Calu3 (cell line): Measurements from ENCODE around the gene KCNAB1. TPM values are rescaled to one million over a fixed set of nuclear protein-coding genes. Genes with fewer than 3 reads are reported as not detected.

Source experiments
- BruUV-seq: library from RNA; stranded (reverse); fragments of 400-500 nt; replicated peaks from 2 replicates; lab custom pipeline; 2021; lab: Mats Ljungman, UMichigan
- CTCF ChIA-PET: fragments of 300-600 bp; sonication (Branson Sonifier 250); formaldehyde crosslinking; loops from one replicate; lab custom pipeline; 2022; ENCODE audit warnings: antibody characterized with exemption; lab: Charles Lee
- DNase-seq: peaks from one replicate; pipeline ENCODE4 v3.0.0; 2022
- H3K27ac Mint-ChIP-seq: one replicate; pipeline ENCODE4 v1.8.0; 2022; ENCODE audit warnings: mixed read lengths; ENCODE audit not compliant: unreplicated experiment
- H3K27me3 Mint-ChIP-seq: one replicate; pipeline ENCODE4 v1.8.0; 2022; ENCODE audit warnings: mixed read lengths; ENCODE audit not compliant: unreplicated experiment
- H3K36me3 Mint-ChIP-seq: one replicate; pipeline ENCODE4 v1.8.0; 2022; ENCODE audit warnings: mild to moderate bottlenecking, moderate library complexity, mixed read lengths; ENCODE audit not compliant: insufficient read depth, unreplicated experiment
- H3K4me1 Mint-ChIP-seq: one replicate; pipeline ENCODE4 v1.8.0; 2022; ENCODE audit warnings: mild to moderate bottlenecking, low read depth, mixed read lengths; ENCODE audit not compliant: unreplicated experiment
- H3K4me3 Mint-ChIP-seq: one replicate; pipeline ENCODE4 v1.8.0; 2022; ENCODE audit warnings: mild to moderate bottlenecking, low read depth, moderate library complexity, mixed read lengths; ENCODE audit not compliant: unreplicated experiment
- H3K9me3 Mint-ChIP-seq: one replicate; pipeline ENCODE4 v1.8.0; 2022; ENCODE audit warnings: low read depth, mixed read lengths; ENCODE audit not compliant: unreplicated experiment
- CTCF ChIP-seq: fragments of 200-600 bp; IDR thresholded peaks from one replicate; pipeline ENCODE4 v1.8.0; 2022; ENCODE audit warnings: antibody characterized with exemption; ENCODE audit not compliant: unreplicated experiment
- intact Hi-C: fragments of 100-400 bp; cut with micrococcal nuclease; formaldehyde crosslinking; loops from one replicate; pipeline ENCODE4 v1.10.0; 2022; ENCODE audit not compliant: unreplicated experiment
- total RNA-seq: library from RNA; stranded (reverse); gene quantifications from 2 replicates; pipeline ENCODE4 v1.2.3, GENCODE V29; 2022

Gene KCNAB1
- total RNA-seq, 1 experiment from 2014 or later = 1.6 TPM

DNA sequence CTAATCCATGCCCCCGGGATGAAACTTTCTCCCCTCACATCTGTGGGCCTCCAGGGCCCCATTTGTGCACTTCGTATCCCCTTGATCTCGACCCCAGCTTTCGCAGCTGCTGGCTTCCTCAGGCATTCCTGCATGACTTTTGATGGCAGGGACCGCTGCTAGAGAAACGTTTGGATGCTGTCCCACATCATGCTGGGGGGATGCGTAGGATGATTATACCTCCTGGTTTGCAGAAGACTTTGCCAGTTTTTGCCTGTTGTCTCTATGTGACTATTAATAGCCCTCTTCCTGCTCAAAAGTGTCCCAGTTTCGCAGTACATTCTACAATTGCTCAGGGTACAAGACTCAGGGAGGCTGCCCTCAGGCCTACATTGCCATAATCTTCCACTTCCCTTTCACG, 10.4 kb upstream of the KCNAB1 start:
- Mint-ChIP-seq H3K4me1 (no peaks in the 10 kb centered on the region), H3K4me3 (no peak overlapping the region), H3K27me3 (peaks cover 38% of the 10 kb centered on the region), H3K9me3 (no peaks in the 10 kb centered on the region), H3K36me3 (no peaks in the 10 kb centered on the region), H3K27ac (no peak overlapping the region)
- no peak for DNase-seq
- CTCF ChIA-PET = no interaction called here
- intact Hi-C loops = no loop called here
- BruUV-seq = no TSS peak
- TF ChIP-seq CTCF = no peak

- DNase-seq = no peak
- no peak for TF ChIP-seq CTCF
- no peak overlapping the region for H3K27ac Mint-ChIP-seq
- H3K27me3 Mint-ChIP-seq = peaks cover 47% of the 10 kb centered on the region
- no peak overlapping the region for H3K4me3 Mint-ChIP-seq
- CTCF ChIA-PET = interaction anchor here (1.1 kb wide), 1 partner anchor 321 kb away, joined by 3 read pairs; the partner anchor contains the start of gene C3orf33
- no TSS peak for BruUV-seq
- no peaks in the 10 kb centered on the region for H3K36me3 Mint-ChIP-seq
- intact Hi-C loops = no loop called here
- H3K9me3 Mint-ChIP-seq = no peaks in the 10 kb centered on the region
- H3K4me1 Mint-ChIP-seq = no peaks in the 10 kb centered on the region
Observed at GRCh38 chr3:156126467-156126866, 6.1 kb downstream of the KCNAB1 start.

DNA sequence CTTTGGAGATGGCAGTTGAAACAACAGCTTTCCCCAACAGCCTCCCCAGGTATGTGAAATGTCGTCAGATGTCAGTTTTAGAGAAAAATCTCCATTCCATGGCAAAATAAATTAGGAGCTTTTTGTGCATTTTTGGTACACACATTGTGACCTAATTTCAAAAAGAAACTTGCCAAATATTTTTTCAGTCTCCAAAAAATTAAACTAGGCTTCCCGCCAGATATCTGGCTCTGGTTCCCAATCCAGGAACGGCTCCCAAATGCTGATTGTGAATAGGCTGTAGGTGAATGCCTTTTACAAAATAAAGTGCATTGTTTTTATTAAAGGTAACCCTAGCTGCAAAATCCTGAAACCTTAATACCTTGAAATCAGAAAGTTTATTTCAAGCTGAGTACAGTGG, 10.9 kb downstream of the KCNAB1 start:
- DNase-seq = no peak
- Mint-ChIP-seq H3K4me3 (no peak overlapping the region), H3K27ac (no peak overlapping the region), H3K27me3 (peaks cover 52% of the 10 kb centered on the region), H3K9me3 (no peaks in the 10 kb centered on the region), H3K4me1 (no peaks in the 10 kb centered on the region), H3K36me3 (no peaks in the 10 kb centered on the region)
- no peak for TF ChIP-seq CTCF
- intact Hi-C loops = no loop called here
- CTCF ChIA-PET = interaction anchor here (1.5 kb wide), 1 partner anchor 12 kb away, joined by 4 read pairs; no protein-coding TSS in a partner anchor
- no TSS peak for BruUV-seq

DNA sequence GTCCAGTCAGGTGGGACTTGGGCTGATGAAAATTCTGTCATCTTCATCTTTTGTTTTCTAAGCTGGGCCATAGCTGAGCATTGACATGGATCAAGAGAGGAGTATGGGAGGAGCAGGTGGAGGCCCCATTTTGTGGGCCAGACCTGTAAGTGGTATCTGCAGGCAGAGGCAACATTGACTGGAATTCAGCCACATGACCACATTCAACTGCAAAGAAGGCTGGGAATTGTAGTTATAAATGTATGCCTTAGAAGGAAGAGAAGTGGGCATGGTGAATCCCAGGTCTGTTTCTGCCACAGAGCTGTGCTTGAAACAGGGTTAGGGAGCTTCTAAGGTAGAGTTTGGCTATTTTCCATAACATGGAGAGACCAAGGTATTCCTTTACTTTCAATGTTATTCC, 11.4 kb downstream of the KCNAB1 start:
- Mint-ChIP-seq H3K36me3 (no peaks in the 10 kb centered on the region), H3K27me3 (peaks cover 52% of the 10 kb centered on the region), H3K27ac (no peak overlapping the region), H3K9me3 (no peaks in the 10 kb centered on the region), H3K4me1 (no peaks in the 10 kb centered on the region), H3K4me3 (no peak overlapping the region)
- no TSS peak for BruUV-seq
- no peak for TF ChIP-seq CTCF
- intact Hi-C loops = no loop called here
- no peak for DNase-seq
- CTCF ChIA-PET = interaction anchor here (0.6 to 1.5 kb wide), 2 partner anchors 12 to 1008 kb away, joined by 4 read pairs; no protein-coding TSS in a partner anchor
